UCSD-AML1 (cell line): ENCODE results near the gene TMIGD3.
"Not testable (repeated sequence)": the region's sequence is repeated elsewhere in the genome, so short reads cannot be mapped to it uniquely, and the experiment has no call there.

Source experiments
- DNase-seq: peaks from one replicate; lab custom pipeline; 2025; ENCODE audit not compliant: unreplicated experiment; lab: John Stamatoyannopoulos, UW

Gene TMIGD3

GRCh38 chr1:111503585-111504060 lies at the start of gene TMIGD3, which contains the start of gene ADORA3:
Gene TMIGD3 (minus strand): TSS chr1:111503633. CDS start chr1:111503354, 279 bp downstream.
Gene ADORA3 (minus strand): TSS chr1:111503633. CDS start chr1:111503354, 279 bp downstream.
- no peak for DNase-seq

- no peak for DNase-seq
Measured at GRCh38 chr1:111553196-111553595, 49.8 kb upstream of the TMIGD3 start.

GRCh38 chr1:111552587-111552986 lies 49.2 kb upstream of the TMIGD3 start:
- DNase-seq, result no peak

- DNase-seq, result no peak
Measured at GRCh38 chr1:111551623-111552411, 48.4 kb upstream of the TMIGD3 start.

GRCh38 chr1:111547786-111548185 lies 44.4 kb upstream of the TMIGD3 start:
- not testable (repeated sequence) for DNase-seq

GRCh38 chr1:111542187-111542586 lies 38.8 kb upstream of the TMIGD3 start:
- DNase-seq, result no peak

- no peak for DNase-seq
Measured at GRCh38 chr1:111541721-111542120, 38.3 kb upstream of the TMIGD3 start.

GRCh38 chr1:111540928-111541327 lies 37.5 kb upstream of the TMIGD3 start:
- DNase-seq, result no peak

- DNase-seq, result no peak
Measured at GRCh38 chr1:111538343-111539025, 35.1 kb upstream of the TMIGD3 start.

GRCh38 chr1:111535256-111536191 lies 32.1 kb upstream of the TMIGD3 start:
- no peak for DNase-seq

- no peak for DNase-seq
Measured at GRCh38 chr1:111520053-111520452, 16.6 kb upstream of the TMIGD3 start.

- no peak for DNase-seq
Measured at GRCh38 chr1:111517469-111518225, 14.2 kb upstream of the TMIGD3 start.

- peak; percentile 85 for DNase-seq
Measured at GRCh38 chr1:111516005-111516535, 12.6 kb upstream of the TMIGD3 start.

GRCh38 chr1:111515291-111516004 lies 12.0 kb upstream of the TMIGD3 start:
- DNase-seq, result peak; percentile 75

- DNase-seq, result peak; percentile 78
Measured at GRCh38 chr1:111513410-111514020, 10.1 kb upstream of the TMIGD3 start.

GRCh38 chr1:111512931-111513330 lies 9.5 kb upstream of the TMIGD3 start:
- DNase-seq, result no peak

- DNase-seq, result peak; percentile 23
Measured at GRCh38 chr1:111512132-111512889, 8.9 kb upstream of the TMIGD3 start.

- DNase-seq, result no peak
Measured at GRCh38 chr1:111511370-111511769, 7.9 kb upstream of the TMIGD3 start.
